B cell (primary cell): ENCODE measurements around the gene ELAVL3. TPM values are rescaled to one million over a fixed set of nuclear protein-coding genes. Genes with fewer than 3 reads are reported as not detected.

ENCODE experiments used
- ATAC-seq: fragments of 200-7000 bp; cut with Tn5 transposase; one replicate; pipeline ENCODE4 v1.10.0; 2021; ENCODE audit warnings: low read depth, mild to moderate bottlenecking, moderate number of reproducible peaks, moderate library complexity
- CTCF ChIA-PET: fragments of 350-600 bp; sonication (Branson Sonifier 250); formaldehyde crosslinking; loops from one replicate; lab custom pipeline; 2021; ENCODE audit warnings: antibody characterized with exemption, inconsistent platforms; lab: Charles Lee
- POLR2A ChIA-PET: fragments of 350-600 bp; sonication (Branson Sonifier 250); formaldehyde crosslinking; loops from one replicate; lab custom pipeline; 2021; ENCODE audit warnings: antibody characterized with exemption; lab: Charles Lee
- DNase-seq: peaks from one replicate; pipeline ENCODE4 v3.0.0; 2013
- H2AFZ ChIP-seq: 2 replicates; pipeline ENCODE4 v1.6.1; 2012; ENCODE audit warnings: mild to moderate bottlenecking, low read depth, low read length; ENCODE audit not compliant: insufficient read depth, poor library complexity, severe bottlenecking
- H3K27ac ChIP-seq, 2 donors: 1 replicate in 1 of 2; 2 replicates in 1 of 2; pipeline ENCODE4 v1.5.1; 2012 to 2013; ENCODE audit warnings: low read length in 2 of 2, mild to moderate bottlenecking in 2 of 2, moderate library complexity in 1 of 2
- H3K27me3 ChIP-seq, 4 experiments: fragments of 200-600 bp in 1 of 4; sonication (generic) in 1 of 4; replicated peaks in 1 of 4; 1 replicate in 2 of 4; 2 replicates in 2 of 4; pipeline versions ENCODE4 v1.6.1 to v1.7.0; 2013 to 2016; ENCODE audit warnings: low read length in 3 of 4, mild to moderate bottlenecking in 2 of 4, mixed read lengths in 1 of 4, moderate library complexity in 1 of 4; ENCODE audit not compliant: insufficient read depth in 4 of 4, control insufficient read depth in 3 of 4; ENCODE audit errors: control extremely low read depth in 1 of 4
- H3K36me3 ChIP-seq, 2 experiments: replicated peaks in 1 of 2; 1 replicate in 1 of 2; 2 replicates in 1 of 2; pipeline versions ENCODE4 v1.6.1 to v1.7.1; 2013; ENCODE audit warnings: low read length in 1 of 2; ENCODE audit not compliant: insufficient read depth in 2 of 2, control insufficient read depth in 1 of 2; ENCODE audit errors: control extremely low read depth in 1 of 2, extremely low read depth in 1 of 2
- H3K4me1 ChIP-seq, 2 donors: fragments of 200-600 bp in 1 of 2; sonication (generic) in 1 of 2; 1 replicate in 1 of 2; 2 replicates in 1 of 2; pipeline versions ENCODE4 v1.5.1 to v1.6.1; 2013 to 2017; ENCODE audit warnings: low read length in 2 of 2; ENCODE audit not compliant: control insufficient read depth in 2 of 2, insufficient read depth in 2 of 2
- H3K4me2 ChIP-seq: replicated peaks from 2 replicates; pipeline ENCODE3; 2012; ENCODE audit warnings: mild to moderate bottlenecking, low read depth, low read length; ENCODE audit not compliant: poor library complexity, severe bottlenecking
- H3K4me3 ChIP-seq, 5 experiments: fragments of 200-600 bp in 1 of 5; sonication (generic) in 1 of 5; 1 replicate in 3 of 5; 2 replicates in 2 of 5; pipeline versions ENCODE4 v1.5.1 to v1.7.0; 2011 to 2016; ENCODE audit warnings: low read length in 4 of 5, mild to moderate bottlenecking in 4 of 5, low read depth in 2 of 5, control low read depth in 1 of 5, moderate library complexity in 1 of 5; ENCODE audit not compliant: insufficient read depth in 1 of 5; ENCODE audit errors: control extremely low read depth in 1 of 5, extremely low read depth in 1 of 5
- H3K79me2 ChIP-seq: fragments of 200-600 bp; sonication (generic); one replicate; pipeline ENCODE4 v1.6.0; 2016; ENCODE audit warnings: low read length; ENCODE audit not compliant: control insufficient read depth, insufficient read depth
- H3K9ac ChIP-seq: fragments of 200-600 bp; sonication (generic); 2 replicates; pipeline ENCODE4 v1.6.1; 2017; ENCODE audit warnings: mild to moderate bottlenecking, low read length, moderate library complexity
- H3K9me3 ChIP-seq, 3 donors: one replicate each; pipeline versions ENCODE4 v1.6.1 to v1.7.1; 2013; ENCODE audit warnings: low read length in 2 of 3; ENCODE audit not compliant: control insufficient read depth in 2 of 3, insufficient read depth in 1 of 3; ENCODE audit errors: control extremely low read depth in 1 of 3
- H4K20me1 ChIP-seq: 2 replicates; pipeline ENCODE4 v1.6.0; 2012; ENCODE audit warnings: mild to moderate bottlenecking, low read length; ENCODE audit not compliant: insufficient read depth, control insufficient read depth, poor library complexity, severe bottlenecking
- H3K27ac Mint-ChIP-seq: one replicate; pipeline ENCODE4 v1.8.0; 2021; ENCODE audit warnings: mixed read lengths
- H3K27me3 Mint-ChIP-seq: one replicate; pipeline ENCODE4 v1.8.0; 2021; ENCODE audit warnings: mixed read lengths
- H3K4me1 Mint-ChIP-seq: one replicate; pipeline ENCODE4 v1.8.0; 2021; ENCODE audit warnings: mixed read lengths
- H3K4me3 Mint-ChIP-seq: one replicate; pipeline ENCODE4 v1.8.0; 2021; ENCODE audit warnings: mixed read lengths
- H3K9me3 Mint-ChIP-seq: one replicate; pipeline ENCODE4 v1.8.0; 2022; ENCODE audit warnings: mixed read lengths; ENCODE audit not compliant: insufficient read depth
- CTCF ChIP-seq: fragments of 200-600 bp; IDR thresholded peaks from one replicate; pipeline ENCODE4 v1.8.0; 2022; ENCODE audit warnings: antibody characterized with exemption, mild to moderate bottlenecking
- EZH2 ChIP-seq: IDR thresholded peaks from 2 replicates; pipeline ENCODE4 v1.6.1; 2012; ENCODE audit warnings: borderline replicate concordance, low read depth, mild to moderate bottlenecking, moderate library complexity, low read length; ENCODE audit not compliant: insufficient read depth, poor library complexity, severe bottlenecking
- WGBS: methylation state at CpG from one replicate; pipeline ENCODE4 v1.1.5; 2013; ENCODE audit warnings: missing lambda C conversion rate; ENCODE audit not compliant: insufficient coverage; 5-methylcytosine and 5-hydroxymethylcytosine counted together
- intact Hi-C: fragments of 100-400 bp; cut with micrococcal nuclease; formaldehyde crosslinking; loops from one replicate; pipeline ENCODE4 v1.10.0; 2022
- polyA plus RNA-seq: library from polyadenylated mRNA; depleted of rRNA; stranded (reverse); fragments of >200 nt; gene quantifications from 2 replicates; pipeline ENCODE4 v1.2.3, GENCODE V29; 2012
- total RNA-seq, 2 donors: library from RNA; stranded (reverse); fragments of 120-200 nt in 1 of 2; gene quantifications; 1 replicate in 1 of 2; 2 replicates in 1 of 2; pipeline versions ENCODE4 v1.2.3 to v1.2.4, GENCODE V29; 2013 to 2022

ELAVL3 gene
- total and polyA plus RNA-seq, 2 donors (not counting 1 experiment from before 2014, with no cell fraction given), result 0.01 TPM; not detected in 1

- CTCF ChIA-PET, result interaction anchor here (0.6 to 1.4 kb wide), 7 partner anchors 10 to 141 kb away, joined by 3 to 6 read pairs (median 4); partner anchors contain the start of gene SWSAP1
- Histone ChIP-seq H3K9ac (no peak overlapping the region), H3K9me3 (no peaks in the 10 kb centered on the region), H3K4me1 (peaks cover 0 to 5% of the 10 kb centered on the region in 2 donors), H3K4me3 (no peak overlapping the region), H3K4me2 (no peak overlapping the region), H3K79me2 (no peaks in the 10 kb centered on the region), H3K27me3 (peaks cover 0 to under 1% (median 0%) of the 10 kb centered on the region in 4 experiments), H3K36me3 (peaks cover 0 to 25% of the 10 kb centered on the region in 2 experiments), H4K20me1 (no peaks in the 10 kb centered on the region), H2AFZ (no peak overlapping the region), H3K27ac (no peak overlapping the region)
- ATAC-seq, result no peak
- Mint-ChIP-seq H3K9me3 (no peaks in the 10 kb centered on the region), H3K27me3 (no peaks in the 10 kb centered on the region), H3K27ac (no peak overlapping the region), H3K4me1 (peaks cover 8% of the 10 kb centered on the region), H3K4me3 (peak overlapping the region; percentile 49)
- no peak for TF ChIP-seq EZH2
- no peak for TF ChIP-seq CTCF
- POLR2A ChIA-PET, result no interaction called here
- intact Hi-C loops, result no loop called here
- WGBS, result 88% methylated on average over 32 of the region's 33 CpGs
- no peak for DNase-seq
Observed at GRCh38 chr19:11452620-11453310, 28.1 kb downstream of the ELAVL3 start.
